NCI-H2227 (cell line): ENCODE measurements around the gene MYBPH.

Experiments used
- DNase-seq: peaks from one replicate; lab custom pipeline; 2025; ENCODE audit not compliant: unreplicated experiment; lab: John Stamatoyannopoulos, UW

The MYBPH gene

DNA sequence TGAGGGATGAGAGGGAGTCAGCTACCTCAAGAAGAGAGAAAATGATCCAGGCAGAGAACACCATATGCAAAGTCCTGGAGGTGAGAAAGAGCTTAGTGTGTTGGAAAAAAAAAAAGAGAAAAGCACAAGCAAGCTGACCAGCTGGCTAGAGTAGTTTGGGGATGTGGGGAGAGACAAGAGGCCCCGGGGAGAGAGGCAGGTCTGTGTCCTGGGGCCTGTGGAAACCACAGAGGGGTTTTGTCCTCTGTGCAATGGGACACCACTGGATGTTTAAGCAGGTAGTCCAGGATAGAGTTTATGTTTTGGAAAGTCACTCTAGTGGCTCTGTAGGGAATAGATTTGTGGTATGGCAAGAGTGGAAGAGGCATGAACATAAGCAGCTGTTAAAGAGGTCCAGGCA, 25.3 kb upstream of the MYBPH start:
- no peak for DNase-seq

GRCh38 chr1:203199816-203200571, 24.4 kb upstream of the MYBPH start:
- DNase-seq, result no peak

DNA sequence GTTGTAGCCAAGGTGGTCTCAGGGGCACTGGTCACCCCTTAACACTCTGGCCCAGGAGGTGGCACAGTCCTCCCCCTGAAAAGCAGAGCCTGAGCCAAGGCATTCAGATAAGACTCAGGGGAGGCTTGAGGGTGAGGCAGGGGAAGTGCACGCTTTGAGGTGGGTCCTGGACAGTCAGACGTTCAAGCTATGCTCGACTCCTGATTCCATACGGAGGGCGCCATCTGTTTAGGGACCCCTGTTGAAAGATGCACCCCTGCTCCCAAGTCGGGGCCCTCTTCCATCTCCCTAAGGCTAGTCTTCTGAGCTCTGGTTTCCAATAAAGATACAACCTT, 23.8 kb upstream of the MYBPH start:
- no peak for DNase-seq

GRCh38 chr1:203199002-203199401, 23.4 kb upstream of the MYBPH start:
- DNase-seq, result no peak

DNA sequence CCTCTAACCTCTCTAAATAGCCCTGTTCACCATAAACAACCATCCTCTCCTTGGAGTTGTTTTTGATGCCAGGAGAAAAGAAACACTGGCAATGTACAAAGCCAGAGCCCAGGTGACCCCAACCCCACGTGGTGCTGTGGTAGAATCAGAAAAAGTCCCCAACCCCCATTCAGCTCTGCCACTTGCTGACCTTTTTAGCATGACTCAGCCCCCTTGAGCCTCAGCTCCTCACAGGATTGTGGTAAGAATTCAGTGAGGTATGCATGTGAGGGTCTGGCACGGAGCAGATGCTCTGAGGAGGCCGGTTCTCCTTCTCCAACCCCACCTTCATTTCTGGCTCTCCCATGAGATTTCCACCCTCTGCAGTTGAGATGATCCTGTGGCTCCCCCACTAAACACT, 22.0 kb upstream of the MYBPH start:
- DNase-seq, result no peak

- DNase-seq, result no peak
These were observed 20.7 kb upstream of the MYBPH start for GRCh38 chr1:203196371-203196770.

- DNase-seq, result no peak
These were observed 15.3 kb upstream of the MYBPH start for GRCh38 chr1:203190949-203191348.

DNA sequence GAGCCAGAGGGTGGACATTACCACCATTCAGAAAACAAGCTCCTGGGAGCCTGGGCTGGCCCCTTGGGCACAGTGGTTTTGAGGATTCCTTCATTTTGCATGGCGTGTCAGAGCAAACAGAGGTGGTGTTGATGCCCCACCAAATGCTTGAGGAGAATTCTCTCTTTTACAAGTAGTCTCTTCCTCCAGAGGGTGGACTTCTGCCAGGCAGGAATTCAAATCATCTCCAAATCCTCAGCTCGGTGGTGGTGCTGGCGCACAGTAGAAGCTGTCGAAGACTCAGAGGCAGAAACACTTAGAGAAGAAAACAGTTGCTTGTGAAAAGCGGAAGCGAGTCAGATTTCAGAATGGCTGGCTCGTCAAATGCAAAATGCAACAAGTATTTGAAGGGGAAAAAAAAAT, 14.3 kb upstream of the MYBPH start:
- DNase-seq, result no peak

DNA sequence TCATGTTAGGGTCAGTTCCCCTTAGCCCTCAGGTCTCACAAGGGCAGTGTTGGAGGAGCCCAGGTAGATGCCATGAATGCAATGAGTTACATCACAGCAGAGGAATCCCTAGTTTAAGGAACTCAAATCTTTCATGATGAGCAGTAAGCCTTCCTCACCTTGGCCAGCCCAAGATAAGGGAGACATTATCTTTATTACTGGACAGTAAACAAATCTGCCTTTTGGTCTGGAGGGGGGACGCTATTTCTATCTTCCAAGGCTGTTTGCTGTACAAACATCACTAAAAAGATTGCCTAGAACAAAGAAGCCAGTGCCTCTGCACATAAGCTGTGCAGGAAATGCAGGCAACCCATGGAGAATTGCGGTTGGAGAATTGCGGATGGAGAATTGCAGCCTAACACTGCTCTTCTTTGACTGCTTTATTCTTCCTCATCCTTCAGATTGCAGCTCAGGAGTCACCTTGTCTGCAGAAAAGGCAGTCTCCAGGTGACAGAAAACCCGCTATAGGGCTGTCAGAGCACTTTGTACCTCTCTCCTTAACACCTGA, 13.1 kb upstream of the MYBPH start:
- DNase-seq, result no peak

DNA sequence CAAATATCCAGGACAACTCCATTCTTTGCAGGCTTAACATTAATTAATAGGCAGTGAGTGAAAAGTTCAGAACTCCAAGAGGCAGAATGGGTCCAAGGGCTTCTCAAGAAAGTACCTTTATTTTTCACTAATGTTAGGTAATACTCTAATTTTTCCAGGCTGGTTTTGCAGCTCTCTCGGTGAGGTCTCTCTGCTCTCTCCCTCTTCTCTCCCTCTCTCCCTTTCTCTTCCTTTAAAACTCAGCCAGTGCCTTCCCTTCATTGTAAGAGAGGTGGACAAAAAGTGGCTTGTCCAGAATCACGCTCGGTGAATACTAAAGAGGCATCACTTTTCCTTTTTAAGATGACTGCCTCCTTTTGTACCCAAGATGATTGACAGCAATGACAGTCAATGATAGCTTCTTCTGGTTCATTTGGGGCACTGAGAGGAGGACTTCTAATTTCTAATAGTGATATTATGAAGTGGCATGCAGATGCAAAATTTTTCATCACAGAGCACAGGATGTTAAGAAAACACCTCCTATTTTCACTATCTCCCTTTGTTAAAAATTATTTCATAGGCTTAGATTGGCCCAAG, 12.2 kb upstream of the MYBPH start:
- DNase-seq, result no peak

DNA sequence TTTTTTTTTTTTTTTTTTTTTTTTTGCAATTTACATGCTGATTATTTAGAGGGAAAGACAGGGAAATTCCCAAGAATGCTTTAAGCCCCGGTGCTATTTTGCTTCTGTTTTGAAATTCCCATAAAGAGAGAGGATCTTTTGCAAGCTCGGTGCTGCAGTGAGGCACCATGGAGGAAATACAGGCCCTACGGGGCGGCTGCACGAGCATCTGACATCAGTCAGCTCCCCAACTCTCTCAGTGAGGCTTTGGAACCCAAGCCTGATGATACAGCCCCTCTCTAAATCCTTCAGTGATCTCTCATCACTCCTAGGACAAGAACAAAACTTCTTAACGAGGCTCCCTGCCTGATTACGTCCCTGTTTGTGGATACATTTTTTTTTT, 11.7 kb upstream of the MYBPH start:
- no peak for DNase-seq

GRCh38 chr1:203186446-203187303, 11.0 kb upstream of the MYBPH start, which contains the start of gene CHI3L1:
Gene CHI3L1 (minus strand): TSS chr1:203186704. CDS start chr1:203186623, 81 bp downstream.
- DNase-seq, result no peak

- no peak for DNase-seq
These were observed 10.4 kb upstream of the MYBPH start for GRCh38 chr1:203186091-203186445.

DNA sequence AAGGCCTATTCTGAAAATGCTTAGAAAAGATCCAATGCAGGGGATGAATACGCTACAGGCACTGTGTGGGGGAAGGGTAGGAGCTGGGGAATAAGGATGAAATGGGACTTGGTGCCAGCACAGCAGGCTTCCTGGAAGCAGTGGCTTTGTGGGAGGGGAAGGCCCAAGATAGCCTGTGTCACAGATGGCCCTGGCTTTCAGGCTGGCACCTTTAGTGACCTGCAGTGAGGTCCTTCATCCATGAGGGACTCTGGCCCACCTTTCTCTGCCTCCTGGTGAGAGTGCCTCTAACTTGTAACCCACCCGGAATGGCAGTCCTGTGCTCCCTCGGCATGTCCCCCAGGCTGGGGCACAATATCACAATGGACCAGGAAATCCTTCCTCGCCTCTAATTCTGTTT, 10.0 kb upstream of the MYBPH start:
- DNase-seq, result no peak

DNA sequence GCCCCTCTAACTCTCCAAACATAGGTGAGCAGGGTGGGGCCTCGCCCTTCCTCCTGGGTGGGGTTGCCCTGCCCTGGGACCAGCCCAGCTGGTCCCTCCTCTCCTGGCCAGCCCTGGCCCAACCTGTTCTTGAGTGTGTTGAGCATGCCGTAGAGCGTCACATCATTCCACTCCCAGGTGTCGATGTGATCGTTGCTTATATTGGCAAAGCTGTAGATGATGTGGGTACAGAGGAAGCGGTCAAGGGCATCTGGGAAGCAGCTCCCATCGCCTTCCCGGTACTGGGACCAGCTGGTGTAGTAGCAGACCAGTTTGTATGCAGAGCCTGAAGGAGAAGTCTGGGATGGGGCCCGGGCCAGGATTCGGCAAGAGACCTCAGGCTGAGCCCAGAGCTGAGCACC, 9.4 kb upstream of the MYBPH start:
- DNase-seq, result no peak

DNA sequence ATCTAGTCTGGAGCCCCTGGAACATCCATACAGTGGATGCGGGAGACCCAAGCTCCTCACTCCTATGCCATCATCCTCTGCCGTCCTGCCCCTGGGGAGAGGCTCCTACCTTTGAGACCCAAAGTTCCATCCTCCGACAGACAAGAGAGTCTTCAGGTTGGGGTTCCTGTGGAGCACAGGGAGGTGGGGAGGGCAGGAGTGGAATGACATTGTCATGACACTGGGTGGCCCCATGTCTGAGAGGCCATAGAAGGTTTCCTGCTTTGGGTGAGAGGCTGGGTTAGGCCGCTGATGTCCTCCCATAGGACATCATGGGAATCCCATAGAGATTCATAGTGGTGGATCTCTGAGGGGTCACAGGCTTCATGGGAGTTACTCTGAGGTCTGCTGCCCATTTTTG, 8.8 kb upstream of the MYBPH start:
- no peak for DNase-seq

GRCh38 chr1:203183828-203184227, 8.2 kb upstream of the MYBPH start:
- no peak for DNase-seq

DNA sequence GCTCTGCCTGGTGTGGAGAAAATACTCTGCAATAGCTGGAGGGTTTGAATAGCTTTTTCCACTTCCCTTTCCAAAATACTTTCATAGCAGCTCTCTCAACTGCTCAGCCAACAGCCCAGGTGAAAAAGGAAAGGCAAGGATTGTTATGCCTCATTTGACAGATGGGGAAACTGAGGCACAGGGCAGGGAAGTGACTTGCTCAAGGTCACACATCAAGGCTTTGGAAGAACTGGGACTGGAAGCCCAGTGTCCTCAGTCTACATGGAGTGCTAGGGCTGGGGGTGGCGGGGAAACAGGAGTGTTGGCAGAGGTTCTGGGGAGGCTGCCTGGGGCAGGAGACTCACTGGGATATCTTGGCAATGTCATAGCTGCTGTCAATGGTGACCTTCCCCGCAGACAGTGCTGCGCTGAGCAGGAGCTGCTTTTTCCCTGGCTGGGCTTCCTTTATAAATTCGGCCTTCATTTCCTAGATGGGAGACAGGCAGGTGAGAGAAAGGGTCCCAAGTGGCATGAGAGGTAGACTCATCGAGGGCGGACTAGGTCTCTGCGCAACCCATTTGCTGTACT, 6.8 kb upstream of the MYBPH start:
- DNase-seq, result no peak

- DNase-seq, result no peak
These were observed 6.2 kb upstream of the MYBPH start for GRCh38 chr1:203181586-203182386.

DNA sequence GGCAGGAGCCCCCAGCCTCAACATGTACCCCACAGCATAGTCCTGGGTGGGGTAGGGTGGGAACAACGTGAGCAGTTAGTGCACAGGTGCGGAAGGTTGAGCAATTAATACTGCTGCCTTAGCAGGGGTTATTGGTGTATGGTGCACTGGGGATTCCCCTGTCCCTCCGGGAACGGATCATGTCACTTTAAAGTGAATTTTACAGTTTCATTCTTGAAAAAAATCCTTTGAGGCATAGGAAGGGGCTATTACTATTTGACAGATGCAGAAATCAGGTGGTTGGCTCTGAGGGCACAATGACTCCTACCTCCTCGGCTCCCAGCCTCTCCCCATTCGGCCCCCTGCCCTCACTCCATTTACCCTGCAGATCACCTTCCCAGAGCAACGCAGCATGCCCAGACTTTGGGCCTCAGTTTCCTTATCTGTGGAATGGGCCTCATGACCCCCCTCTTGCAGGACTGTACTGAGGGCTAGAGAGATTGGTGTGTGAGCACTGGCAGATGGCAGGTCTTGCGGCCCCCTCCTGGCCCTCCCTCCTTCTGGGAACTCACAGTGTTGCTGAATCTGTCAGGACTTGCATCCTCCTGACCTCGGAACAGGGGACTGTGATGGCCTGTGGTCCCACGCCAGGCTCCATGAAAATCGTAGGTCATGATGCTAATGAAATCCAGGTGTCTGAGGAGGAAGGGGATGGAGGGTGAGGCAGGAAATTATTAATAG, 5.1 kb upstream of the MYBPH start:
- DNase-seq, result no peak
